Choroid plexus epithelial cell (primary cell): ENCODE results near the gene NCAPG2.
"Not testable (repeated sequence)": the region's sequence is repeated elsewhere in the genome, so short reads cannot be mapped to it uniquely, and the experiment has no call there.

Experiments
- DNase-seq: peaks from one replicate; pipeline ENCODE4 v3.0.0-alpha.2; 2010; ENCODE audit warnings: low read depth
- H3K4me3 ChIP-seq: 2 replicates; pipeline ENCODE4 v1.5.1; 2011; ENCODE audit warnings: low read depth, mild to moderate bottlenecking, control low read depth, low read length, moderate library complexity
- TF ChIP-seq, protein P1 (sequence below): conservative IDR thresholded peaks from 2 replicates; pipeline ENCODE4 v1.5.1; 2011; ENCODE audit warnings: low read depth, mild to moderate bottlenecking, control low read depth, inconsistent platforms, low read length, moderate library complexity

Gene NCAPG2

DNA sequence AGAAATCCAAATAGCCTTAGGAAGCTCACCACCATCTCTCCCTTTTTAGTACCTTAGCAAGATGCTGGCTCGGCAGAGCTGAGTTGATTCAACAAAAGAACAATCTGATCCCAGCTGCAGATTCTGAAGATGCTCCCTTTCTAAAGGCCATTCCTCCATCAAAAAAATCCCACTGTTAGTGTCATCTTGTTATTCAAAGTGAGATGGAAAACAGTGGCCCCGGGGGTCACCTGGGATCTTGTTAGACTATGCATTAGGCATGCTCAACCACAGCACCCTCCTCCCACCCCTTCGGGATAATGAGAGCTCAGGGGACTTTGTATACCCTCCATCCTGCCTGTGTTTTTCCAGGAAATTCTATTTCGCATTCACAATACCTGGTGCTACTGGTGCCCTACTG is 2.4 kb downstream of the NCAPG2 start:
- no peak overlapping the region for H3K4me3 ChIP-seq
- no peak for DNase-seq
- TF ChIP-seq, protein P1, sequence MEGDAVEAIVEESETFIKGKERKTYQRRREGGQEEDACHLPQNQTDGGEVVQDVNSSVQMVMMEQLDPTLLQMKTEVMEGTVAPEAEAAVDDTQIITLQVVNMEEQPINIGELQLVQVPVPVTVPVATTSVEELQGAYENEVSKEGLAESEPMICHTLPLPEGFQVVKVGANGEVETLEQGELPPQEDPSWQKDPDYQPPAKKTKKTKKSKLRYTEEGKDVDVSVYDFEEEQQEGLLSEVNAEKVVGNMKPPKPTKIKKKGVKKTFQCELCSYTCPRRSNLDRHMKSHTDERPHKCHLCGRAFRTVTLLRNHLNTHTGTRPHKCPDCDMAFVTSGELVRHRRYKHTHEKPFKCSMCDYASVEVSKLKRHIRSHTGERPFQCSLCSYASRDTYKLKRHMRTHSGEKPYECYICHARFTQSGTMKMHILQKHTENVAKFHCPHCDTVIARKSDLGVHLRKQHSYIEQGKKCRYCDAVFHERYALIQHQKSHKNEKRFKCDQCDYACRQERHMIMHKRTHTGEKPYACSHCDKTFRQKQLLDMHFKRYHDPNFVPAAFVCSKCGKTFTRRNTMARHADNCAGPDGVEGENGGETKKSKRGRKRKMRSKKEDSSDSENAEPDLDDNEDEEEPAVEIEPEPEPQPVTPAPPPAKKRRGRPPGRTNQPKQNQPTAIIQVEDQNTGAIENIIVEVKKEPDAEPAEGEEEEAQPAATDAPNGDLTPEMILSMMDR, result no peak

DNA sequence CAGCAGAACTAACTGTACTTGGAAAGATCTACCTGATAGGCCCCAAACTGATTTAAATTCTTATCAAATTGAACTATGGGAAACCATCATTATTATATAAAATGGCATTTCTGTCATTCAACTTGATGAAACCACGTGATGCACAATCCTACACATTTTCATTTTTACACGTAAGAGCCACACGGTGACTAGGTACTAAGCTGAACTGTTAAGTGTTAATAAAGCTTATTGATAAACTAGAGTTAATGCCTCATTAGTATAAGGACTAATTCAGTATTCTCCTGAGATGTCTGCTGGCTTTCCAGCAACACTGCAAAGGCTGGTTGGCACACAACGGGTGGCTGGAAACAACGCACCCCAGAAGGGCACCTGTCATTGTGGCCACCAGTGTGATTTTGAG is 4.6 kb downstream of the NCAPG2 start:
- no peak for DNase-seq
- H3K4me3 ChIP-seq, result no peak overlapping the region
- TF ChIP-seq, protein P1, result no peak

DNA sequence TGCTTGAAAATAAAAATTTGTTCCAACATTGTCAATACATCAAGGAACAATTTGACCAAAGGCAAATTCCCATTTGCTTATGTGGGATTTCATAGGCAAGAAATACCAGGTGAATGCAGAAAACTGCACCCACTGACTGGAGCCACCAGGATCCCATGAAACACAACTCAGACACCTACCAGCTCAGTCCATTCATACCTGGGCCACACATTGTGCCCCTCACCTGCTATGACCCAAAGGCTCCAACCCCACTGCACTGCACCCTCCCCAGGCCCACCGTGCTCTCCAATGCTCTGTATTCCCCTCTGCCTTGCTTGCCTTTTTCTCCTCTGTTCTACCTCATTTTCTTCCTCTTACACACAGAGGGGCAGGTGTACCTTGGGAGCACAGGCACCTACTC is 5.3 kb downstream of the NCAPG2 start:
- no peak overlapping the region for H3K4me3 ChIP-seq
- TF ChIP-seq, protein P1, result no peak
- no peak for DNase-seq

GRCh38 chr7:158698657-158699195 is 5.9 kb downstream of the NCAPG2 start:
- no peak for DNase-seq
- TF ChIP-seq, protein P1, result no peak
- no peak overlapping the region for H3K4me3 ChIP-seq

DNA sequence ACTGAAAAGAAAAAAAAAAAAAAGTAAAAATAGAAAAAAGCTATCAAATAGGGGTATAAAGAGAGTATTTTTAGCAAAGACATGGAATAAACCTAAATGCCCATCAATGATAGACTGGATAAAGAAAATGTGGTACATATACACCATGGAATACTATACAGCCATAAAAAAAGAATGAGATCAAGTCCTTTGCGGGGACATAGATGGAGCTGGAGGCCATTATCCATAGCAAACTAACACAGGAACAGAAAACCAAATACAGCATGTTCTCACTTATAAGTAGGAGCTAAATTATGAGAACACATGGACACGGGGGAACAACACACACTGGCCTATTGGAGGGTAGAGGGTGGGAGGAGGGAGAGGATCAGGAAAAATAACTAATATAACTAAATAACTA is 7.0 kb downstream of the NCAPG2 start:
- DNase-seq, H3K4me3 ChIP-seq: not testable (repeated sequence)

DNA sequence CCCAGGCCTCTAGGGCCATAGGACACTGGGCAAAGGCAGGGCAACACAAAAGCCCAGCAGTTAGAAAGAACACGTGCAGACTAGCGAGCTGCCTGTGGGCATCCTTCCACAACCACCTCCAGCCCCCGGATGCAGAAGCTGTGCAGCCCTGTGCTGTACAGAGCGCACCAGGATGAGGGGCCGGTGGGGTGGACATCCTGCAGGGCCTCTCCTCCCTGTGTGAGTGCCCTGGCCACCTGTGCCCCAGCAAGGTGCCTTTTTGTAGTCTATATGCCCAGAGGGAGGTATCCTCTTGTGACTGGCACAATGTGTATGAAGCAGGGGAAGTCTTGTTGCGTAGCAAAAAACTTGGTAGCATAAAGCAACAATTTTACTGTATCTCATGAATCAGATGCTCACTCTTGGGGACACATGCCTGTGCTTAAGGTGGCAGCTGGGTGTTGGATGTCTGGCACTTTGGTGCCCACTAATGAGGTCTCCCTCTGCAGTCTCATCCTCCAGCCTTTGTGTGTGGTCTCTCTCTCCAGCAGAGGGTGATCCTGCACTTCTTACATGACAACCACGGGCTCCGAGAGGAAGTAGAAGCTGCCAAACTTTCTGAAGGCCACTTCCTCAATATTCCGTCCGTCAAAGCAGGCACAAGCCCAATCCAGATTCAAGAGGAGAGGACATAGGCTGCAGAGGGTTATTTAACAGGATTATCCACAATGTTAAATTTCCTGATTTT is 8.7 kb downstream of the NCAPG2 start:
- peak; percentile 92 for DNase-seq
- TF ChIP-seq, protein P1, result peak; percentile 86

GRCh38 chr7:158695056-158695455 is 9.5 kb downstream of the NCAPG2 start:
- TF ChIP-seq, protein P1, result no peak
- DNase-seq, result no peak
- no peak overlapping the region for H3K4me3 ChIP-seq

More for the DNA sequence above, 8.7 kb downstream of the NCAPG2 start:
- no peak overlapping the region for H3K4me3 ChIP-seq
